ENCODE data around the gene OSM.

DNA sequence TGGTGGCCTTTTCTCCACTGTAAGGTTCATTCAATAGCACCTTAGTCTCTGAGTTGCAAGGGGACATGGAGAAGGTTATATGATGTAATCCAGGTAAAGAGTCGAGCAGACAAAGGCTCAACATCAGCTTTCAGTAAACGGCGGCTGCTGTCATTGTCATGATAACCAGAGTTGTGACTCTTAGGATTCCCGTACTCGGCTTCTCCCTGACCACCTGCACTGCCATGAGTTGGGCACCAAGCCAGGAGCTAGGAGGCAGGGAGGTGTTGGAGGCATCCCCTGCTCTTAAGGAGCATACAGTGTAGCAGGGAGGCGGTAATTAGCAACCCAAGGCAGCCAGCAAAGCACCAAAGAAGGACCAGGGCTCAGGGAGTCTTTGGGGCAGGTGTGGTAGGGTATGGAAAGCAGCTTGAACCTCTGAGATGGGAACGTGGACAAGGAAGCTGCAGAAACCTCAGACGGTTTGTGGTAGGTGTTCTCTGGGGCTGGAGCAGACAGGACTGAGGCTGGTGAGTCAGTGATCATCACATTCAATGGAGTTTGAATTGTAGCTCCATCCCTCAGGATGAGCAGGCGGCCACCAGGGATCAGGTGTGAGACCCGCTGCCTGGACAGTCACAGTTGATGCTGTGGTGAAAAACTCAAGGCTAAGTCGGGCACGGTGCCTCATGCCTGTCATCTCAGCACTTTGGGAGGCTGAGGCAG lies 51.8 kb downstream of the OSM start:
- TF ChIP-seq, protein P1, sequence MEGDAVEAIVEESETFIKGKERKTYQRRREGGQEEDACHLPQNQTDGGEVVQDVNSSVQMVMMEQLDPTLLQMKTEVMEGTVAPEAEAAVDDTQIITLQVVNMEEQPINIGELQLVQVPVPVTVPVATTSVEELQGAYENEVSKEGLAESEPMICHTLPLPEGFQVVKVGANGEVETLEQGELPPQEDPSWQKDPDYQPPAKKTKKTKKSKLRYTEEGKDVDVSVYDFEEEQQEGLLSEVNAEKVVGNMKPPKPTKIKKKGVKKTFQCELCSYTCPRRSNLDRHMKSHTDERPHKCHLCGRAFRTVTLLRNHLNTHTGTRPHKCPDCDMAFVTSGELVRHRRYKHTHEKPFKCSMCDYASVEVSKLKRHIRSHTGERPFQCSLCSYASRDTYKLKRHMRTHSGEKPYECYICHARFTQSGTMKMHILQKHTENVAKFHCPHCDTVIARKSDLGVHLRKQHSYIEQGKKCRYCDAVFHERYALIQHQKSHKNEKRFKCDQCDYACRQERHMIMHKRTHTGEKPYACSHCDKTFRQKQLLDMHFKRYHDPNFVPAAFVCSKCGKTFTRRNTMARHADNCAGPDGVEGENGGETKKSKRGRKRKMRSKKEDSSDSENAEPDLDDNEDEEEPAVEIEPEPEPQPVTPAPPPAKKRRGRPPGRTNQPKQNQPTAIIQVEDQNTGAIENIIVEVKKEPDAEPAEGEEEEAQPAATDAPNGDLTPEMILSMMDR (IDR thresholded peaks at IDR 0.05): no peak
- TF ChIP-seq POLR2A (IDR thresholded peaks at IDR 0.05): no peak

Data from body of pancreas (tissue), 4 donors.